HEK293T (cell line): Measurements from ENCODE around the gene RCAN2.

ENCODE experiments used
- BHLHE40 ChIP-seq: fragments of 450-650 bp; IDR thresholded peaks from 2 replicates; pipeline ENCODE4 v1.6.1; 2016; ENCODE audit warnings: mild to moderate bottlenecking, moderate library complexity, borderline replicate concordance
- ELF4 ChIP-seq: fragments of 450-650 bp; IDR thresholded peaks from 2 replicates; pipeline ENCODE4 v1.6.1; 2017; ENCODE audit warnings: antibody characterized with exemption
- LEF1 ChIP-seq: fragments of 450-650 bp; IDR thresholded peaks from 2 replicates; pipeline ENCODE4 v1.6.1; 2017; ENCODE audit warnings: mild to moderate bottlenecking, borderline replicate concordance
- SP1 ChIP-seq: fragments of 450-650 bp; IDR thresholded peaks from 2 replicates; pipeline ENCODE4 v1.6.1; 2017
- SUZ12 ChIP-seq: fragments of 450-650 bp; IDR thresholded peaks from 2 replicates; pipeline ENCODE4 v1.6.1; 2016; ENCODE audit warnings: mild to moderate bottlenecking
- TARDBP ChIP-seq: fragments of 450-650 bp; IDR thresholded peaks from 2 replicates; pipeline ENCODE4 v1.6.1; 2016

GRCh38 chr6:46511320-46511719, 20.1 kb upstream of the RCAN2 start:
- no peak for TF ChIP-seq TARDBP
- no peak for TF ChIP-seq SUZ12
- no peak for TF ChIP-seq LEF1
- no peak for TF ChIP-seq BHLHE40
- TF ChIP-seq SP1: no peak
- no peak for TF ChIP-seq ELF4
